Measurements from ENCODE around the gene COLGALT1. TPM values are rescaled to one million over a fixed set of nuclear protein-coding genes. Genes with fewer than 3 reads are reported as not detected.

The COLGALT1 gene
- total and polyA plus RNA-seq, 9 of the 15 experiments (the other 6 are each of a cell fraction or from before 2014, with no cell fraction given): 4.9 to 119 (median 82.6) TPM

DNA sequence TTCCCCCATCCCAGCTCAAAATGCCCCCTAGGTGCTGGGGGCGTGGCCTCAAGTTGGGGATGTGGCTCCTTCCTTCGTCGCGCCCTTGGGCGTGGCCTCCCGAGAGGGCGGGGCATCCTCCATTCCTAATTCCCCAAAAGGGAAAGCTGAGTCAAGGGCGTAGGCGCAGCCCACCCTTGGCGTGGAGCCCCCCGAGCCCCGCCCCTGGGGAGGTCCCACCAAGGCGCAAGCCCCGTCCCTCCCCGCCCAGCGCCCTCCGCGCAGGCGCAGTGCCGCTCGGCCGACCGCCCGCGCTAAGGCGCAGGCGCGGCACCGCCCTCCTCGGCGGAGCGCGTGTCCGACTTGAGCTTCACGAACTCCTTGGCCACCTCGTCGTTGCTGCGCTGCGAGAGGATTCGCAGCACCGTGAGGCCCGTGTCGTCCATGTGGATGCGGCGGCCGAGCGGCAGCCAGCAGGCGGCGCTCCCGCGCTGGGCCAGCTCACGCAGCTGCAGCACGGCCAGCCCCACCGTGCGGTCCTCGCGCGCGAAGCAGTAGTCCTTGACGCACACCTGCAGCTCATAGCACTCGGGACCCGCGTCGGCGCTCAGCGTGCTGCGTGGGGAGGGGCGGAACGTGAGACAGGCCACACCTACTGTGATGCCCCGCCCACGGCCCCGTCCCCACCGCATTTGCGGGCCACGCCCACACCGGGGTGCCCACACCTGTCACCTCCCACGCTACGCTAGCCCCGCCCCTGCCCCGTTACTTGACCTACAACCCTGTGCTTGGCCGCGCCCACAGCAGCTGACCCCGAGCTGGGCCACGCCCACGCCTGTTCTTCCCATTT, 50.5 kb downstream of the COLGALT1 start (continued):
- TF ChIP-seq, protein P1, sequence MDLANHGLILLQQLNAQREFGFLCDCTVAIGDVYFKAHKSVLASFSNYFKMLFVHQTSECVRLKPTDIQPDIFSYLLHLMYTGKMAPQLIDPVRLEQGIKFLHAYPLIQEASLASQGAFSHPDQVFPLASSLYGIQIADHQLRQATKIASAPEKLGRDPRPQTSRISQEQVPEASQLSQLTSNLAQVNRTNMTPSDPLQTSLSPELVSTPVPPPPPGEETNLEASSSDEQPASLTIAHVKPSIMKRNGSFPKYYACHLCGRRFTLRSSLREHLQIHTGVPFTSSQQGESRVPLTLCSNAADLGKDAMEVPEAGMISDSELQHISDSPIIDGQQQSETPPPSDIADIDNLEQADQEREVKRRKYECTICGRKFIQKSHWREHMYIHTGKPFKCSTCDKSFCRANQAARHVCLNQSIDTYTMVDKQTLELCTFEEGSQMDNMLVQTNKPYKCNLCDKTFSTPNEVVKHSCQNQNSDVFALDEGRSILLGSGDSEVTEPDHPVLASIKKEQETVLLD (IDR thresholded peaks at IDR 0.05): peak; percentile 75
- TF ChIP-seq SIN3B (IDR thresholded peaks at IDR 0.05; ENCODE audit: low read depth): peak; percentile 41; the same call in 1 of the 2 replicates
- TF ChIP-seq TAF15 (IDR thresholded peaks at IDR 0.05; ENCODE audit: low read depth, low read length): no peak
- no peak for TF ChIP-seq ID3 (CRISPR knock-in tag; IDR thresholded peaks at IDR 0.05)
- peak; percentile 86 for TF ChIP-seq ID3 (tag; IDR thresholded peaks at IDR 0.05)
- TF ChIP-seq TBP (optimal IDR thresholded peaks at IDR 0.05; ENCODE audit: low read depth, low read length): peak; percentile 52
- TF ChIP-seq RBM34 (IDR thresholded peaks at IDR 0.05; ENCODE audit: borderline replicate concordance, insufficient read depth, low read length): 0 out of 2 replicates have a peak, but pooled peaks have one; percentile 75
- TF ChIP-seq ZC3H4 (CRISPR knock-in tag; IDR thresholded peaks at IDR 0.05; ENCODE audit: borderline replicate concordance): no peak; the same call in 1 of the 2 replicates
- TF ChIP-seq ZBTB1 (CRISPR knock-in tag; IDR thresholded peaks at IDR 0.05; ENCODE audit: borderline replicate concordance, low read depth): peak; percentile 90; the same call in 1 of the 2 replicates
- no peak for TF ChIP-seq PML (IDR thresholded peaks at IDR 0.05; ENCODE audit: low read length)
- TF ChIP-seq POLR2B (IDR thresholded peaks at IDR 0.05; ENCODE audit: low read depth, partially characterized antibody): no peak
- no peak for TF ChIP-seq ZNF140 (CRISPR knock-in tag; IDR thresholded peaks at IDR 0.05)
- TF ChIP-seq ETV6 (IDR thresholded peaks at IDR 0.05; ENCODE audit: borderline replicate concordance in 1 of 2, low read depth in 2 of 2, low read length in 1 of 2): no peak
- TF ChIP-seq ETV6 (CRISPR knock-in tag; IDR thresholded peaks at IDR 0.05; ENCODE audit: borderline replicate concordance): peak; percentile 91; the same call in 1 of the 2 replicates
- peak; percentile 76; the same call in 1 of the 2 replicates for TF ChIP-seq KLF13 (tag; IDR thresholded peaks at IDR 0.05; ENCODE audit: borderline replicate concordance, low read depth)
- TF ChIP-seq KAT7 (CRISPR knock-in tag; IDR thresholded peaks at IDR 0.05; ENCODE audit: borderline replicate concordance): no peak; the same call in 1 of the 2 replicates
- TF ChIP-seq FIP1L1 (IDR thresholded peaks at IDR 0.05; ENCODE audit: low read depth, low read length, poor library complexity, severe bottlenecking): peak; percentile 90
- no peak for TF ChIP-seq SNIP1 (IDR thresholded peaks at IDR 0.05; ENCODE audit: low read depth)
- TF ChIP-seq ASH1L (IDR thresholded peaks at IDR 0.05; ENCODE audit: borderline replicate concordance, low read depth, partially characterized antibody): no peak
- no peak for TF ChIP-seq BRF2 (IDR thresholded peaks at IDR 0.05; ENCODE audit: borderline replicate concordance, insufficient read depth, insufficient read length)
- TF ChIP-seq ZNF124 (CRISPR knock-in tag; IDR thresholded peaks at IDR 0.05): no peak
- TF ChIP-seq NR1H2 (CRISPR knock-in tag; IDR thresholded peaks at IDR 0.05): no peak
- TF ChIP-seq ZNF830 (CRISPR knock-in tag; IDR thresholded peaks at IDR 0.05): no peak
- TF ChIP-seq NFE2 (IDR thresholded peaks at IDR 0.05; ENCODE audit: low read depth): 0 out of 2 replicates have a peak, but pooled peaks have one; percentile 9
- no peak for TF ChIP-seq IFI16 (CRISPR knock-in tag; IDR thresholded peaks at IDR 0.05)
- TF ChIP-seq ETS2 (tag; IDR thresholded peaks at IDR 0.05; ENCODE audit: borderline replicate concordance, poor library complexity, severe bottlenecking): no peak

All from K562 (cell line).